Embryonic facial prominence (tissue), 1 donor: ENCODE results near the gene GK.
"Not testable (repeated sequence)": the region's sequence is repeated elsewhere in the genome, so short reads cannot be mapped to it uniquely, and the experiment has no call there.

Source experiments
- DNase-seq: peaks from one replicate; pipeline ENCODE4 v3.0.0-alpha.2; 2016; ENCODE audit errors: extremely low spot score

The GK gene

GRCh38 chrX:30706216-30706775 is 53.1 kb downstream of the GK start:
- DNase-seq = no peak

GRCh38 chrX:30712214-30712613 is 59.0 kb downstream of the GK start:
- DNase-seq = no peak

GRCh38 chrX:30713061-30713525 is 59.9 kb downstream of the GK start:
- no peak for DNase-seq

- no peak for DNase-seq
Observed at GRCh38 chrX:30714138-30714537, 60.9 kb downstream of the GK start.

- DNase-seq = no peak
Observed at GRCh38 chrX:30715976-30716375, 62.8 kb downstream of the GK start.

GRCh38 chrX:30733852-30734660 is 80.8 kb downstream of the GK start:
- DNase-seq = no peak

GRCh38 chrX:30734782-30735181 is 81.6 kb downstream of the GK start:
- no peak for DNase-seq

GRCh38 chrX:30735839-30736238 is 82.6 kb downstream of the GK start:
- DNase-seq = no peak

GRCh38 chrX:30741545-30741944 is 88.3 kb downstream of the GK start:
- DNase-seq = no peak

- no peak for DNase-seq
Observed at GRCh38 chrX:30748342-30748960, 95.2 kb downstream of the GK start.

- no peak for DNase-seq
Observed at GRCh38 chrX:30751497-30751896, 98.3 kb downstream of the GK start.

- DNase-seq = no peak
Observed at GRCh38 chrX:30762755-30763154, 109.5 kb downstream of the GK start.

- DNase-seq = not testable (repeated sequence)
Observed at GRCh38 chrX:30773764-30774163, 120.5 kb downstream of the GK start.

GRCh38 chrX:30777575-30777974 is 124.4 kb downstream of the GK start:
- no peak for DNase-seq

- no peak for DNase-seq
Observed at GRCh38 chrX:30779453-30780030, 126.3 kb downstream of the GK start.
